ENCODE measurements around the gene CEP57.

CEP57 gene

DNA sequence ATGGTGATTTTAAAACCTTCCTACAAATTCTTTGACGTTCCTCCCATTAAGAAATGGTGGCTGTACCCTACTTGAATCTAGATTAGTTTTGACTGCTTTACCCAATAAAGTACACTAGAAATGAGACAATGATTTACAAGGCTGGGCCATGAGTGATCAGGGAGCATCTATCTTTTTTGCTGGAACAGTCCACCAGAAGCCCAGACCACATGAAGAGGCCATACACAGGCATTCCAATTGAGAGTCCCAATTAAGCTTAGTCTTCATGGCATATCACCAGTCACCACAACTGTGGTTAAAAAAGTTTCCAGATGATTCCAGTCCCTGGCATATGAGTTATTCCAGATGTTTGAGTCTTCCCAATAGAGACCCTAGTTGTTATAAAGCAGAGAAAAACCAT, 40.2 kb upstream of the CEP57 start:
- Histone ChIP-seq H3K4me3 (ENCODE audit: low read depth, low read length) (no peak overlapping the region), H3K36me3 (ENCODE audit: control insufficient read depth in 2 of 2, insufficient read depth in 1 of 2, low read length in 2 of 2) (no peaks in the 10 kb centered on the region), H3K4me1 (ENCODE audit: control insufficient read depth, insufficient read depth, low read length) (no peaks in the 10 kb centered on the region), H3K9me3 (ENCODE audit: control insufficient read depth, insufficient read depth, low read depth, low read length) (no peaks in the 10 kb centered on the region), H3K27ac (ENCODE audit: extremely low read depth, low read depth, low read length) (no peak overlapping the region)
- TF ChIP-seq ZBTB17 (tag by site-specific recombination; IDR thresholded peaks at IDR 0.05) (no peak), MEIS1 (CRISPR knock-in tag; IDR thresholded peaks at IDR 0.05; ENCODE audit: borderline replicate concordance) (no peak), ZNF571 (tag by site-specific recombination; IDR thresholded peaks at IDR 0.05) (no peak), ZNF112 (tag by site-specific recombination; IDR thresholded peaks at IDR 0.05) (no peak), ZNF654 (tag by site-specific recombination; IDR thresholded peaks at IDR 0.05; ENCODE audit: low read depth) (no peak), REPIN1 (tag by site-specific recombination; IDR thresholded peaks at IDR 0.05; ENCODE audit: low read depth) (no peak), ZNF423 (tag by site-specific recombination; IDR thresholded peaks at IDR 0.05) (no peak), ZNF202 (tag by site-specific recombination; IDR thresholded peaks at IDR 0.05; ENCODE audit: borderline replicate concordance) (no peak), ZNF544 (tag by site-specific recombination; IDR thresholded peaks at IDR 0.05) (no peak), ZNF121 (tag by site-specific recombination; IDR thresholded peaks at IDR 0.05) (no peak)
- TF ChIP-seq, protein P1, sequence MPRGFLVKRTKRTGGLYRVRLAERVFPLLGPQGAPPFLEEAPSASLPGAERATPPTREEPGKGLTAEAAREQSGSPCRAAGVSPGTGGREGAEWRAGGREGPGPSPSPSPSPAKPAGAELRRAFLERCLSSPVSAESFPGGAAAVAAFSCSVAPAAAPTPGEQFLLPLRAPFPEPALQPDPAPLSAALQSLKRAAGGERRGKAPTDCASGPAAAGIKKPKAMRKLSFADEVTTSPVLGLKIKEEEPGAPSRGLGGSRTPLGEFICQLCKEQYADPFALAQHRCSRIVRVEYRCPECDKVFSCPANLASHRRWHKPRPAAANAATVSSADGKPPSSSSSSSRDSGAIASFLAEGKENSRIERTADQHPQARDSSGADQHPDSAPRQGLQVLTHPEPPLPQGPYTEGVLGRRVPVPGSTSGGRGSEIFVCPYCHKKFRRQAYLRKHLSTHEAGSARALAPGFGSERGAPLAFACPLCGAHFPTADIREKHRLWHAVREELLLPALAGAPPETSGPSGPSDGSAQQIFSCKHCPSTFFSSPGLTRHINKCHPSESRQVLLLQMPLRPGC (tag by site-specific recombination; IDR thresholded peaks at IDR 0.05), result no peak
- TF ChIP-seq, protein P2, sequence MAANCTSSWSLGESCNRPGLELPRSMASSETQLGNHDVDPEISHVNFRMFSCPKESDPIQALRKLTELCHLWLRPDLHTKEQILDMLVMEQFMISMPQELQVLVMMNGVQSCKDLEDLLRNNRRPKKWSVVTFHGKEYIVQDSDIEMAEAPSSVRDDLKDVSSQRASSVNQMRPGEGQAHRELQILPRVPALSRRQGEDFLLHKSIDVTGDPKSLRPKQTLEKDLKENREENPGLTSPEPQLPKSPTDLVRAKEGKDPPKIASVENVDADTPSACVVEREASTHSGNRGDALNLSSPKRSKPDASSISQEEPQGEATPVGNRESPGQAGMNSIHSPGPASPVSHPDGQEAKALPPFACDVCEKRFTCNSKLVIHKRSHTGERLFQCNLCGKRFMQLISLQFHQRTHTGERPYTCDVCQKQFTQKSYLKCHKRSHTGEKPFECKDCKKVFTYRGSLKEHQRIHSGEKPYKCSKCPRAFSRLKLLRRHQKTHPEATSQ (tag by site-specific recombination; IDR thresholded peaks at IDR 0.05), result no peak
- TF ChIP-seq, protein P3, sequence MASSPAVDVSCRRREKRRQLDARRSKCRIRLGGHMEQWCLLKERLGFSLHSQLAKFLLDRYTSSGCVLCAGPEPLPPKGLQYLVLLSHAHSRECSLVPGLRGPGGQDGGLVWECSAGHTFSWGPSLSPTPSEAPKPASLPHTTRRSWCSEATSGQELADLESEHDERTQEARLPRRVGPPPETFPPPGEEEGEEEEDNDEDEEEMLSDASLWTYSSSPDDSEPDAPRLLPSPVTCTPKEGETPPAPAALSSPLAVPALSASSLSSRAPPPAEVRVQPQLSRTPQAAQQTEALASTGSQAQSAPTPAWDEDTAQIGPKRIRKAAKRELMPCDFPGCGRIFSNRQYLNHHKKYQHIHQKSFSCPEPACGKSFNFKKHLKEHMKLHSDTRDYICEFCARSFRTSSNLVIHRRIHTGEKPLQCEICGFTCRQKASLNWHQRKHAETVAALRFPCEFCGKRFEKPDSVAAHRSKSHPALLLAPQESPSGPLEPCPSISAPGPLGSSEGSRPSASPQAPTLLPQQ (tag by site-specific recombination; IDR thresholded peaks at IDR 0.05), result no peak
- POLR2A ChIA-PET, result no interaction called here
- CTCF ChIA-PET, result interaction anchor here (0.7 to 0.8 kb wide), 2 partner anchors 14 to 680 kb away, joined by 3 to 4 read pairs; no protein-coding TSS in a partner anchor

DNA sequence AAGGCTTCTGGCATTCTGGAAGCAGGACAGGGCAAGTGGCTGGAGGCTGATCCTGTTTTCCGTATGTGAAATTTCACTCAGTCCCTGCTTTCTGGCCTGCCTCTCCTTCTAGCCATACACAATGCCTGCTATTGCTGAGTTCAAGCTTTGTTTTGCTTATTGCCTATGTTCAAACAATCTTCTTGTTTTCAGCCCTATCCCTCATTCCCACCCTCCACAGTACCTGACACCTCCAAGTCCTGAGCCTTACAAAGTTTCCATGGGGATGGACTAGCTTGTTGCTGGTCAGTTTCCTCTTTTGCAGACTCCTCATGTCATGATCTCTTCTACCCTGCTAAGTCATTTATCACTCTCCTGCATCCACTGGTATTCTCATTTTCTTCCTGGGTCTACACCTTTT, 38.8 kb upstream of the CEP57 start:
- ChIA-PET POLR2A (no interaction called here), CTCF (interaction anchor here (0.8 kb wide), 1 partner anchor 448 kb away, joined by 3 read pairs; no protein-coding TSS in a partner anchor)
- H3K27ac ChIP-seq (ENCODE audit: extremely low read depth, low read depth, low read length), result no peak overlapping the region
- H3K9me3 ChIP-seq (ENCODE audit: control insufficient read depth, insufficient read depth, low read depth, low read length), result no peaks in the 10 kb centered on the region
- H3K36me3 ChIP-seq (ENCODE audit: control insufficient read depth in 2 of 2, insufficient read depth in 1 of 2, low read length in 2 of 2), result no peaks in the 10 kb centered on the region
- no peak overlapping the region for H3K4me3 ChIP-seq (ENCODE audit: low read depth, low read length)
- no peaks in the 10 kb centered on the region for H3K4me1 ChIP-seq (ENCODE audit: control insufficient read depth, insufficient read depth, low read length)
- TF ChIP-seq SP3 (tag by site-specific recombination; IDR thresholded peaks at IDR 0.05) (no peak), ZBTB17 (tag by site-specific recombination; IDR thresholded peaks at IDR 0.05) (no peak), ZNF239 (tag by site-specific recombination; IDR thresholded peaks at IDR 0.05) (no peak), ZNF664 (tag by site-specific recombination; IDR thresholded peaks at IDR 0.05) (no peak), ZBTB21 (tag by site-specific recombination; IDR thresholded peaks at IDR 0.05) (no peak), ZNF175 (tag by site-specific recombination; IDR thresholded peaks at IDR 0.05) (no peak), TRIM28 (IDR thresholded peaks at IDR 0.05; ENCODE audit: borderline replicate concordance, low read length) (no peak), ZBTB8A (tag by site-specific recombination; IDR thresholded peaks at IDR 0.05) (no peak)
- TF ChIP-seq, protein P4, sequence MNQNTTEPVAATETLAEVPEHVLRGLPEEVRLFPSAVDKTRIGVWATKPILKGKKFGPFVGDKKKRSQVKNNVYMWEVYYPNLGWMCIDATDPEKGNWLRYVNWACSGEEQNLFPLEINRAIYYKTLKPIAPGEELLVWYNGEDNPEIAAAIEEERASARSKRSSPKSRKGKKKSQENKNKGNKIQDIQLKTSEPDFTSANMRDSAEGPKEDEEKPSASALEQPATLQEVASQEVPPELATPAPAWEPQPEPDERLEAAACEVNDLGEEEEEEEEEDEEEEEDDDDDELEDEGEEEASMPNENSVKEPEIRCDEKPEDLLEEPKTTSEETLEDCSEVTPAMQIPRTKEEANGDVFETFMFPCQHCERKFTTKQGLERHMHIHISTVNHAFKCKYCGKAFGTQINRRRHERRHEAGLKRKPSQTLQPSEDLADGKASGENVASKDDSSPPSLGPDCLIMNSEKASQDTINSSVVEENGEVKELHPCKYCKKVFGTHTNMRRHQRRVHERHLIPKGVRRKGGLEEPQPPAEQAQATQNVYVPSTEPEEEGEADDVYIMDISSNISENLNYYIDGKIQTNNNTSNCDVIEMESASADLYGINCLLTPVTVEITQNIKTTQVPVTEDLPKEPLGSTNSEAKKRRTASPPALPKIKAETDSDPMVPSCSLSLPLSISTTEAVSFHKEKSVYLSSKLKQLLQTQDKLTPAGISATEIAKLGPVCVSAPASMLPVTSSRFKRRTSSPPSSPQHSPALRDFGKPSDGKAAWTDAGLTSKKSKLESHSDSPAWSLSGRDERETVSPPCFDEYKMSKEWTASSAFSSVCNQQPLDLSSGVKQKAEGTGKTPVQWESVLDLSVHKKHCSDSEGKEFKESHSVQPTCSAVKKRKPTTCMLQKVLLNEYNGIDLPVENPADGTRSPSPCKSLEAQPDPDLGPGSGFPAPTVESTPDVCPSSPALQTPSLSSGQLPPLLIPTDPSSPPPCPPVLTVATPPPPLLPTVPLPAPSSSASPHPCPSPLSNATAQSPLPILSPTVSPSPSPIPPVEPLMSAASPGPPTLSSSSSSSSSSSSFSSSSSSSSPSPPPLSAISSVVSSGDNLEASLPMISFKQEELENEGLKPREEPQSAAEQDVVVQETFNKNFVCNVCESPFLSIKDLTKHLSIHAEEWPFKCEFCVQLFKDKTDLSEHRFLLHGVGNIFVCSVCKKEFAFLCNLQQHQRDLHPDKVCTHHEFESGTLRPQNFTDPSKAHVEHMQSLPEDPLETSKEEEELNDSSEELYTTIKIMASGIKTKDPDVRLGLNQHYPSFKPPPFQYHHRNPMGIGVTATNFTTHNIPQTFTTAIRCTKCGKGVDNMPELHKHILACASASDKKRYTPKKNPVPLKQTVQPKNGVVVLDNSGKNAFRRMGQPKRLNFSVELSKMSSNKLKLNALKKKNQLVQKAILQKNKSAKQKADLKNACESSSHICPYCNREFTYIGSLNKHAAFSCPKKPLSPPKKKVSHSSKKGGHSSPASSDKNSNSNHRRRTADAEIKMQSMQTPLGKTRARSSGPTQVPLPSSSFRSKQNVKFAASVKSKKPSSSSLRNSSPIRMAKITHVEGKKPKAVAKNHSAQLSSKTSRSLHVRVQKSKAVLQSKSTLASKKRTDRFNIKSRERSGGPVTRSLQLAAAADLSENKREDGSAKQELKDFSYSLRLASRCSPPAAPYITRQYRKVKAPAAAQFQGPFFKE (tag by site-specific recombination; IDR thresholded peaks at IDR 0.05; ENCODE audit: borderline replicate concordance), result no peak
- TF ChIP-seq, protein P5, sequence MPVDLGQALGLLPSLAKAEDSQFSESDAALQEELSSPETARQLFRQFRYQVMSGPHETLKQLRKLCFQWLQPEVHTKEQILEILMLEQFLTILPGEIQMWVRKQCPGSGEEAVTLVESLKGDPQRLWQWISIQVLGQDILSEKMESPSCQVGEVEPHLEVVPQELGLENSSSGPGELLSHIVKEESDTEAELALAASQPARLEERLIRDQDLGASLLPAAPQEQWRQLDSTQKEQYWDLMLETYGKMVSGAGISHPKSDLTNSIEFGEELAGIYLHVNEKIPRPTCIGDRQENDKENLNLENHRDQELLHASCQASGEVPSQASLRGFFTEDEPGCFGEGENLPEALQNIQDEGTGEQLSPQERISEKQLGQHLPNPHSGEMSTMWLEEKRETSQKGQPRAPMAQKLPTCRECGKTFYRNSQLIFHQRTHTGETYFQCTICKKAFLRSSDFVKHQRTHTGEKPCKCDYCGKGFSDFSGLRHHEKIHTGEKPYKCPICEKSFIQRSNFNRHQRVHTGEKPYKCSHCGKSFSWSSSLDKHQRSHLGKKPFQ (tag by site-specific recombination; IDR thresholded peaks at IDR 0.05), result no peak
- TF ChIP-seq, protein P6, sequence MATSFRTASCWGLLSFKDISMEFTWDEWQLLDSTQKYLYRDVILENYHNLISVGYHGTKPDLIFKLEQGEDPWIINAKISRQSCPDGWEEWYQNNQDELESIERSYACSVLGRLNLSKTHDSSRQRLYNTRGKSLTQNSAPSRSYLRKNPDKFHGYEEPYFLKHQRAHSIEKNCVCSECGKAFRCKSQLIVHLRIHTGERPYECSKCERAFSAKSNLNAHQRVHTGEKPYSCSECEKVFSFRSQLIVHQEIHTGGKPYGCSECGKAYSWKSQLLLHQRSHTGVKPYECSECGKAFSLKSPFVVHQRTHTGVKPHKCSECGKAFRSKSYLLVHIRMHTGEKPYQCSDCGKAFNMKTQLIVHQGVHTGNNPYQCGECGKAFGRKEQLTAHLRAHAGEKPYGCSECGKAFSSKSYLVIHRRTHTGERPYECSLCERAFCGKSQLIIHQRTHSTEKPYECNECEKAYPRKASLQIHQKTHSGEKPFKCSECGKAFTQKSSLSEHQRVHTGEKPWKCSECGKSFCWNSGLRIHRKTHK (tag by site-specific recombination; IDR thresholded peaks at IDR 0.05), result no peak
